RWPE1 (cell line): ENCODE data around the gene SCMH1.

Experiments used
- CTCF ChIA-PET: fragments of 350-600 bp; sonication (Branson Sonifier 250); formaldehyde crosslinking; extraction: SDS; loops from one replicate; lab custom pipeline; 2021; lab: Yijun Ruan, JAX
- POLR2A ChIA-PET: fragments of 400-600 bp; formaldehyde crosslinking; extraction: SDS; loops from one replicate; lab custom pipeline; 2020; ENCODE audit warnings: antibody characterized with exemption; ENCODE audit not compliant: low non-redundant PET; lab: Yijun Ruan, JAX
- DNase-seq: peaks from one replicate; pipeline ENCODE4 v3.0.0; 2012; ENCODE audit warnings: low spot score
- H3K27ac ChIP-seq: fragments of 450-650 bp; 2 replicates; pipeline ENCODE4 v1.5.1; 2017
- TF ChIP-seq, protein P1 (sequence below): fragments of 450-650 bp; conservative IDR thresholded peaks from 2 replicates; pipeline ENCODE4 v1.5.1; 2017; ENCODE audit warnings: low read depth, mild to moderate bottlenecking

SCMH1 gene

DNA sequence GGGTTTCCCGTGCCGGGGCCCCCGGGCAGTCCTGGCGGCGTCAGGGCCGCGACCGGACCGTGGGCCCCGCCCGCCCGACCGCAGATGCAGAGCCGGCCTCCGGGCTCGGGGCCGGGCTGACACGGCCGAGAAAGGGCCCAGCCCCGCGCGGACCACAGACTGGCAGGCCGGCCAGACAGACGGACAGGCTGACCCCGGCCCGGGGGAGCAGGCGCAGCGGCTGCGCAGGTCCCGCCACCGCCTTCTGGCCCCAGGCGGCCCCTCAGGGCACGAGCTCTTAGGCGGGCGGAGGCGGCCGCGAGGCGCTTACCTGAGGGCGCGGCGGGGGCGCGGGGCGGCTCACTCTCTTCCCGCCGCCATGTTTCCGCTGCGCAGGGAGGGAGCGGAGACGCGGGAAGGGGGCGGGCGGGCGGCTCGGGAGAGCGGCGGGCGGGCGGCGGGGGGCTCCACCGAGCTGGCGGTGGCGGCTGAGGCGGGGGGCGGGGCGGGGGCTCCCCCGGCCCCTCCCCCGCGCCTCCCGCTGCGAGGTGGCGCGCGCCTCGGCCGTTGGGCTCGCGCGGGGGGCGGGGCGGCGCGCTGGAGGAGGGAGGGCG, at the start of gene SCMH1:
SCMH1 (minus strand) TSS at position 558 of the 593 bp plus-strand sequence. CDS start 56,173 bp downstream, outside the sequence.
- ChIA-PET POLR2A (no interaction called here), CTCF (no interaction called here)
- DNase-seq = peak; percentile 57
- TF ChIP-seq, protein P1, sequence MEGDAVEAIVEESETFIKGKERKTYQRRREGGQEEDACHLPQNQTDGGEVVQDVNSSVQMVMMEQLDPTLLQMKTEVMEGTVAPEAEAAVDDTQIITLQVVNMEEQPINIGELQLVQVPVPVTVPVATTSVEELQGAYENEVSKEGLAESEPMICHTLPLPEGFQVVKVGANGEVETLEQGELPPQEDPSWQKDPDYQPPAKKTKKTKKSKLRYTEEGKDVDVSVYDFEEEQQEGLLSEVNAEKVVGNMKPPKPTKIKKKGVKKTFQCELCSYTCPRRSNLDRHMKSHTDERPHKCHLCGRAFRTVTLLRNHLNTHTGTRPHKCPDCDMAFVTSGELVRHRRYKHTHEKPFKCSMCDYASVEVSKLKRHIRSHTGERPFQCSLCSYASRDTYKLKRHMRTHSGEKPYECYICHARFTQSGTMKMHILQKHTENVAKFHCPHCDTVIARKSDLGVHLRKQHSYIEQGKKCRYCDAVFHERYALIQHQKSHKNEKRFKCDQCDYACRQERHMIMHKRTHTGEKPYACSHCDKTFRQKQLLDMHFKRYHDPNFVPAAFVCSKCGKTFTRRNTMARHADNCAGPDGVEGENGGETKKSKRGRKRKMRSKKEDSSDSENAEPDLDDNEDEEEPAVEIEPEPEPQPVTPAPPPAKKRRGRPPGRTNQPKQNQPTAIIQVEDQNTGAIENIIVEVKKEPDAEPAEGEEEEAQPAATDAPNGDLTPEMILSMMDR = no peak
- H3K27ac ChIP-seq = peak within 1 kb of the TSS; percentile 94

DNA sequence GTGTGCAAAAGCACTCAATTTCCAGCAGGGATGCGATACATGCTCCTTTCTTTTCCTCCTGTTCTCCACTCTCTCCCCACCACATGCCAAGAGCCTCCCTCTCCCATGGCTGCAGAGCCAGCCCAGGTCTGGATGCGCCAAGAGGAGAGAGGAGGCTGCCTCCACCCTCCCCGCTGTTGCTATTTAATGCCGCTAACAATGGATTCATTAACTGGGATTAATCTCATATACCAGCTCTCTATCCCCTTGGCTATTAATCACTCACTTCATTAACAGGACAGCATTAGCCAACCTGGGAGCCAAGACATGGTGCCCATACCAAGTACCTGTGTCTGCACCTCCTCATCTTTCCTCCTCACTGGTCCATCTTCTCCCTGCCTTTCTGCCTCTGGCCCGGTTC, 49.1 kb upstream of the SCMH1 start:
- H3K27ac ChIP-seq = no peak overlapping the region; the same call in 1 of the 2 replicates
- CTCF ChIA-PET = no interaction called here
- POLR2A ChIA-PET = no interaction called here
- DNase-seq = no peak
- TF ChIP-seq, protein P1 = no peak

DNA sequence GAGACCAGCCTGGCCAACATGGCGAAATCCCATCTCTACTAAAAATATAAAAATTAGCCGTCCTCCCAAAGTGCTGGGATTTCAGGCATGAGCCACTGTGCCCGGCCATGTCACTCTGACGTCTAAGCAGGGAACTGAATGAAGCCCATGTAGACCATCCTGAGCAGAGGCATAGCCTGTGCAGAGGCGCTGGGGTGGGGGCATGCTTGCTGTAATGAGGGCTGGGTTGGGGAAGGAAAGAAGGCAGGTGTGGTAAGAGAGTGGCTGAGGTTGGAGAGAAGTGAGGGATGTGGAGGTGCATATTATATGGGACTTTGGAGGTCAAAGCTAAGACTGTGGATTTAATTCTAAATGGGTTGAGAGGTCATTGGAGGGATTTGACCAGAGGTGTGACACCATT, 47.1 kb upstream of the SCMH1 start:
- ChIA-PET POLR2A (no interaction called here), CTCF (no interaction called here)
- no peak overlapping the region for H3K27ac ChIP-seq
- TF ChIP-seq, protein P1 = no peak
- no peak for DNase-seq

DNA sequence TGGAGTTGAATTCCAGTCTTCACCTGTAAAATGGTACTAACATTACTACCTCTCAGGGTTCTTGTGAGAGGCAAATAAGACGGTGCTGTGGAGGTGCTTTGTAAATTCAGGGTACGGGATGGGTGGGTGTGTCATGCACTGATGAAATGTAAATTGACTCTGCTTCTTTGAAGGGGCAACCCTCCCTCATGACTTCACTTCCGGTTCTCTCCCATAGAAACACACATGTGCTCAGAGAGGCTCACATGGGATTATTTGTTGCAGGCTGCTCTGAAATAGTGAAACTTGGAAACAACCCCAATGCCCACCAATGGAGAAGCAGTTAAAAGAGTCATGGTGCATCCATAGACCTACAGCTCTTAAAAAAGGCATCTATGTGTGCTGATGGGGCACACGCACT, 44.9 kb upstream of the SCMH1 start:
- no peak for DNase-seq
- POLR2A ChIA-PET = no interaction called here
- CTCF ChIA-PET = no interaction called here
- TF ChIP-seq, protein P1 = no peak
- no peak overlapping the region for H3K27ac ChIP-seq

DNA sequence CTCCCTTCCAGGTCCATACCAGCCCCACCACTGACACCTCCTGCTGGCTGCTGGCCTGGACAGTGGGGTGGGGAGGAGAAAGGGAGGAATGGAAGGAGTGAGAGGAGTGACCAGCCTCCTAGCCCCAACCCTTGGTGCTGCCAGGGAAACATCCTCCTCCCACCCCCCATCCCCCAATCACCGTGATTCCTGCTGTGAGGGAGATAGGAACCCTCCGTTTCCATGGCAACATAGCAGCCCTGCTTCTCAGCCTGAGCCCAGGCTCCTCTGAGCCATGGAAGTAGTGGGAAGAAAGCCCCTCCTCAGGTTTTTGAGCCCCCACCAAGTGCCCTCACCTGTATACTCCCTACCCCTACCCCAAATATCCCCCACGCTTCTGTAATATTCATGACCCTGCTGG, 44.4 kb upstream of the SCMH1 start:
- no peak overlapping the region for H3K27ac ChIP-seq
- POLR2A ChIA-PET = no interaction called here
- no peak for DNase-seq
- CTCF ChIA-PET = no interaction called here
- TF ChIP-seq, protein P1 = no peak

DNA sequence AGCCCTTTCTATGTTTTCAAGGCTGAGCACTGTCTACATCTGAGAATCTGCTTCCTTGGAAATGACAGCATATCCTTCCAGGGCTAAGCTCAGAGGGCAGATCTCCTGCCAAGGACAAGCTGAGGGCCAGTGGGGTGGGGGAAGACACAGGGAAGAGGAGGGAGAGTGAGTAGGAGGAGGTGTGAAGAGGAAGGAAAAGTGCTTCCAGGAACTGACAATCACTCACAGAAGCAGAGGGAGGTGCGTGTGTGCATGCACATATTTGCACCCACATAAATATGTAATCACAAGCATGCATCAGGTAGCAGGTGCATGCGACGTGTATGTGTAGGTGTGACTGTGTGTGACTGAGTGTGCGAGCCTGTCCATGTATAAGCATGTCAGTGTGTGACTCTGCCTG, 43.7 kb upstream of the SCMH1 start:
- no peak for DNase-seq
- no peak overlapping the region for H3K27ac ChIP-seq
- CTCF ChIA-PET = no interaction called here
- POLR2A ChIA-PET = no interaction called here
- TF ChIP-seq, protein P1 = no peak
